Sigmoid colon (tissue), 4 donors: ENCODE data around the gene PDE11A.

ENCODE experiments used
- CTCF ChIP-seq, 4 experiments: fragments of 450-650 bp in 3 of 4; fragments of 200-600 bp in 1 of 4; IDR thresholded peaks; one replicate each; pipeline ENCODE4 v1.5.1; 2016 to 2019; ENCODE audit warnings: antibody characterized with exemption in 4 of 4, mild to moderate bottlenecking in 3 of 4, moderate library complexity in 2 of 4
- POLR2AphosphoS5 ChIP-seq, 4 donors: sonication (generic); formaldehyde crosslinking; IDR thresholded peaks; one replicate each; pipeline ENCODE4 v1.6.1; 2017; ENCODE audit warnings: antibody characterized with exemption in 4 of 4

- TF ChIP-seq CTCF (IDR thresholded peaks at IDR 0.05) = no peak
- no peak for TF ChIP-seq POLR2AphosphoS5 (IDR thresholded peaks at IDR 0.05)
These were observed 422.7 kb downstream of the PDE11A start for GRCh38 chr2:177649568-177650518.
